ENCODE results near the gene SPECC1.

GRCh38 chr17:19979917-19980770, 29.0 kb upstream of the SPECC1 start:
- TF ChIP-seq CTCF (IDR thresholded peaks at IDR 0.05; ENCODE audit: insufficient read depth, low read depth, low read length): no peak
- TF ChIP-seq EZH2 (IDR thresholded peaks at IDR 0.05; ENCODE audit: insufficient read depth, low read length): no peak

Measured in astrocyte (in vitro differentiated cells and primary cell).